ENCODE data around the gene FST.

FST gene, protein sequence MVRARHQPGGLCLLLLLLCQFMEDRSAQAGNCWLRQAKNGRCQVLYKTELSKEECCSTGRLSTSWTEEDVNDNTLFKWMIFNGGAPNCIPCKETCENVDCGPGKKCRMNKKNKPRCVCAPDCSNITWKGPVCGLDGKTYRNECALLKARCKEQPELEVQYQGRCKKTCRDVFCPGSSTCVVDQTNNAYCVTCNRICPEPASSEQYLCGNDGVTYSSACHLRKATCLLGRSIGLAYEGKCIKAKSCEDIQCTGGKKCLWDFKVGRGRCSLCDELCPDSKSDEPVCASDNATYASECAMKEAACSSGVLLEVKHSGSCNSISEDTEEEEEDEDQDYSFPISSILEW

DNA sequence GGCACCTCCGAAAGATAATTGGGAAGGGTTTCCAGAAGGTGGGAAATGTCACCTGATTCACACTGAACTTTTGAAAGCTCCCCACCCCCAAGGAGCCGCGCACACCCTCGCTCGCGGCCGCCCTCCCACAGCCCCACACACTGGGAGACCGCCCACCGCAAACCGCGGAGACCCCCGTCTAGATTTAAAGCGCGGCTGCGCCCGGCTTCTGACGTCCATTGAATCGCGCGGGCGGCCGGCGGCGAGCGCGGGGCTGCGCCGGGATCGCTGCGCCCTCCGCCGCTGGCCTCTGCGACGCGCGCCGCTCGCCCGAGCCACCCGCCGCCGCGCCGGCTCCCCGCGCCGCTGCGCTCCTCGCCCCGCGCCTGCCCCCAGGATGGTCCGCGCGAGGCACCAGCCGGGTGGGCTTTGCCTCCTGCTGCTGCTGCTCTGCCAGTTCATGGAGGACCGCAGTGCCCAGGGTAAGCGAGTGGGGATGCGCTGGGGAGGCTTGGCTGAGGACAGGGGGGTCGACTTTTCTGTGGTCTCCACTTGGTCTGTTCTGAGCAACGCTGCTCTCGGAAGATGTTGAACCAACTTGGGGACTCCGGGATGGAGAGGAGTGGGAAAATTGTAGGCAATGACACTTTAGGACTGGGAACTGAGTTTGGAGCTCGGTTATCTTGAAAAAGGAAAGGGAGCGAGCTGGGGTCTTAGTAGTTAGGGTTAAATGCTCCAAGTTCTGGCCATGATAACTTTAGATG, at the start of gene FST:
Gene FST, plus strand, starts transcription at position 214 of the 743 bp plus-strand sequence. Its CDS starts 163 bp downstream, at position 377.
- Mint-ChIP-seq H3K4me3 (peak within 1 kb of the TSS; percentile 91), H3K27ac (peak within 1 kb of the TSS; percentile 96), H3K27me3 (ENCODE audit: low read depth, poor library complexity) (no peaks in the 10 kb centered on the region), H3K36me3 (ENCODE audit: low read depth) (peaks cover 17% of the 10 kb centered on the region), H3K9me3 (no peaks in the 10 kb centered on the region), H3K4me1 (peaks cover 61% of the 10 kb centered on the region)
- TF ChIP-seq, protein P1, sequence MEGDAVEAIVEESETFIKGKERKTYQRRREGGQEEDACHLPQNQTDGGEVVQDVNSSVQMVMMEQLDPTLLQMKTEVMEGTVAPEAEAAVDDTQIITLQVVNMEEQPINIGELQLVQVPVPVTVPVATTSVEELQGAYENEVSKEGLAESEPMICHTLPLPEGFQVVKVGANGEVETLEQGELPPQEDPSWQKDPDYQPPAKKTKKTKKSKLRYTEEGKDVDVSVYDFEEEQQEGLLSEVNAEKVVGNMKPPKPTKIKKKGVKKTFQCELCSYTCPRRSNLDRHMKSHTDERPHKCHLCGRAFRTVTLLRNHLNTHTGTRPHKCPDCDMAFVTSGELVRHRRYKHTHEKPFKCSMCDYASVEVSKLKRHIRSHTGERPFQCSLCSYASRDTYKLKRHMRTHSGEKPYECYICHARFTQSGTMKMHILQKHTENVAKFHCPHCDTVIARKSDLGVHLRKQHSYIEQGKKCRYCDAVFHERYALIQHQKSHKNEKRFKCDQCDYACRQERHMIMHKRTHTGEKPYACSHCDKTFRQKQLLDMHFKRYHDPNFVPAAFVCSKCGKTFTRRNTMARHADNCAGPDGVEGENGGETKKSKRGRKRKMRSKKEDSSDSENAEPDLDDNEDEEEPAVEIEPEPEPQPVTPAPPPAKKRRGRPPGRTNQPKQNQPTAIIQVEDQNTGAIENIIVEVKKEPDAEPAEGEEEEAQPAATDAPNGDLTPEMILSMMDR (IDR thresholded peaks at IDR 0.05) = no peak
- peak; percentile 77 for DNase-seq

DNA sequence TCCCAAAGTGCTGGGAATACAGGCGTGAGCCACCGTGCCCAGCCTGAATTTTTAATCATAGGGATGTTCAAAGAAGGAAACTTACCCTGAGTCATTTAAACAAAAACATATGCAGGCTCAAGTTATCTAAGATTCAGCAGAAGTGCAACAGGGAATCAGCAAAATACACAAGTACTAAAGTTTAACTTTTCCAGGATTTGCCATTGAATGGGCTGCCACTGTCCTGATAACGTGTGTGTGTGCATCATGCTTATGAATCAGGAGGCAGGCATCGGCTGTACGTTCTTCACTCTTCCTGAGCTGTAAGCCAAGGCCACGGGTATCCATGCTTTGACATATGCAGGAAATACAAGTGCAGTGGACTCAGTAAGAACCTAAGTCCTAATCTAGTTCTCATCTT, 48.8 kb upstream of the FST start:
- H3K4me1 Mint-ChIP-seq = peaks cover 39% of the 10 kb centered on the region
- no peaks in the 10 kb centered on the region for H3K9me3 Mint-ChIP-seq
- H3K36me3 Mint-ChIP-seq (ENCODE audit: low read depth) = no peaks in the 10 kb centered on the region
- peaks cover 4% of the 10 kb centered on the region for H3K27me3 Mint-ChIP-seq (ENCODE audit: low read depth, poor library complexity)
- DNase-seq = no peak
- no peak overlapping the region for H3K4me3 Mint-ChIP-seq
- TF ChIP-seq, protein P1 (IDR thresholded peaks at IDR 0.05) = no peak
- no peak overlapping the region for H3K27ac Mint-ChIP-seq

DNA sequence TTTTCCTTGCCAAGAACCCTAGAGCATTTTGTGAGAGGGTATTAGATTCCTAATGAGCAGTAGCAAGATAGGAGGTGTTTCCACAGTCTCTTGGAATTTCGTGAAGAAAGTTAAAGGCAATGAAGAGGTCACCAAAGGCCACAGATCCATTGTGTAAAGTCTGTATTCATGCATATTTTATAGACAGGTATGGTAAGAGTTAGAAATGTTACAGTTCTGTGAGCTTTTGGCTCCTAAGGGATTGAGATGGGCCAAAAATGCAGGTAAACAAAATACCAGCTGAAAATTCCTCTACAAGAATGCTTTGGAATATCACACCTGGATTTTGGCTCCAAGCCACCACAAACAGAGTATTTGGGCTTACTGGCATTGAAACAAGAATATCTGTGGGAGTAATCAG, 47.4 kb upstream of the FST start:
- H3K9me3 Mint-ChIP-seq = no peaks in the 10 kb centered on the region
- H3K27me3 Mint-ChIP-seq (ENCODE audit: low read depth, poor library complexity) = peaks cover 4% of the 10 kb centered on the region
- H3K27ac Mint-ChIP-seq = no peak overlapping the region
- no peak for DNase-seq
- H3K4me1 Mint-ChIP-seq = peaks cover 29% of the 10 kb centered on the region
- H3K4me3 Mint-ChIP-seq = no peak overlapping the region
- no peaks in the 10 kb centered on the region for H3K36me3 Mint-ChIP-seq (ENCODE audit: low read depth)
- TF ChIP-seq, protein P1 (IDR thresholded peaks at IDR 0.05) = no peak

- Mint-ChIP-seq H3K9me3 (no peaks in the 10 kb centered on the region), H3K4me1 (peaks cover 16% of the 10 kb centered on the region), H3K4me3 (no peak overlapping the region), H3K36me3 (ENCODE audit: low read depth) (no peaks in the 10 kb centered on the region), H3K27me3 (ENCODE audit: low read depth, poor library complexity) (peaks cover 4% of the 10 kb centered on the region), H3K27ac (no peak overlapping the region)
- no peak for DNase-seq
- TF ChIP-seq, protein P1 (IDR thresholded peaks at IDR 0.05) = no peak
Observed at GRCh38 chr5:53434541-53434940, 45.9 kb upstream of the FST start.

DNA sequence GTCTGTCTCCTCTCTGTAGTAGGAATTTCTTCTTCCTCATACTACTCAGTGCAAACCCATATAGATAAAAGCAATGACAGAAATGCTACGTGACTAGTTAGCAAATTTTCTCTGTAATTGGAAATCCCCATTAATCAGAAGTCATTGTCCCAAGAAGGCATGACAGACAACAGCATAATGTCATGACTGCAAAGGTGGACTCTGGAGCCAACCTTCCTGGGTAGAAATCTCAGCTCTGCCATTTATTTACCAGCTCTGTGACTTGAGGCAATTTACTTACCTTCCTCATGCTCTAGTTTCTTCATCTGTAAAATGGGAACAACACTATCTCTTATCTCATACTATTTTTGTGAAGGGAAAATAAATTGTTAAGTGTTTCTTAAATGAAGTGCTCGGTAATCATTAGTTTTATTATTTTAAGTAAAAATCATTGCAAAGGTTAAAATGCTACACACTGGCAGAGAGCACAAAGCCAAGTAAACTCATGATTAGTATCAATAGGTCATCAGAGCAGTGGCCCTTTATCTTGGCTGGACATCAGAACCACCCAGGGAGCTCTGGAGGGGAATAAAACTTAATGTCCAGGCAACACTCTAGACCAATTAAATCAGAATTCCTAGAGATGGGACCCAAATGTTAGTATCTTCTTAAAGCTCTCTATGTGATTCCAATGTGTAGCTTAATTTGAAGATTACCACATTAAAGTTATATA, 43.8 kb upstream of the FST start:
- H3K27ac Mint-ChIP-seq = no peak overlapping the region
- H3K4me3 Mint-ChIP-seq = no peak overlapping the region
- H3K27me3 Mint-ChIP-seq (ENCODE audit: low read depth, poor library complexity) = peaks cover 4% of the 10 kb centered on the region
- TF ChIP-seq, protein P1 (IDR thresholded peaks at IDR 0.05) = no peak
- H3K4me1 Mint-ChIP-seq = peaks cover 4% of the 10 kb centered on the region
- no peaks in the 10 kb centered on the region for H3K36me3 Mint-ChIP-seq (ENCODE audit: low read depth)
- DNase-seq = no peak
- H3K9me3 Mint-ChIP-seq = no peaks in the 10 kb centered on the region

All from nephron progenitor cell (in vitro differentiated cells).